T follicular helper cell (primary cell): Measurements from ENCODE around the gene PTK6.
A peak's percentile ranks its signal among the peaks of the same experiment; 100 is the strongest.

Experiments
- DNase-seq: peaks from one replicate; pipeline ENCODE4 v3.0.0-alpha.2; 2020; ENCODE audit warnings: low read depth

Gene PTK6

GRCh38 chr20:63508072-63508768, 29.0 kb downstream of the PTK6 start:
- no peak for DNase-seq

- DNase-seq = no peak
Measured at GRCh38 chr20:63507083-63507743, 30.0 kb downstream of the PTK6 start.

GRCh38 chr20:63505723-63506122, 31.5 kb downstream of the PTK6 start:
- no peak for DNase-seq

GRCh38 chr20:63505281-63505680, 31.9 kb downstream of the PTK6 start:
- no peak for DNase-seq

GRCh38 chr20:63504642-63505041, 32.5 kb downstream of the PTK6 start:
- DNase-seq = no peak

GRCh38 chr20:63503524-63503923, 33.7 kb downstream of the PTK6 start:
- DNase-seq = no peak

GRCh38 chr20:63502671-63503172, 34.5 kb downstream of the PTK6 start:
- DNase-seq = no peak

GRCh38 chr20:63501818-63502670, 35.1 kb downstream of the PTK6 start:
- no peak for DNase-seq

GRCh38 chr20:63500902-63501817, 36.0 kb downstream of the PTK6 start:
- DNase-seq = no peak

- no peak for DNase-seq
Measured at GRCh38 chr20:63500151-63500901, 36.9 kb downstream of the PTK6 start.

- no peak for DNase-seq
Measured at GRCh38 chr20:63499338-63499969, 37.7 kb downstream of the PTK6 start.

GRCh38 chr20:63498960-63499337, 38.2 kb downstream of the PTK6 start, which contains the start of gene EEF1A2:
Gene EEF1A2 (minus strand): TSS chr20:63499083. CDS start chr20:63497763, 1,320 bp downstream.
- DNase-seq = peak; percentile 45

- DNase-seq = no peak
Measured at GRCh38 chr20:63497946-63498935, 38.9 kb downstream of the PTK6 start.

GRCh38 chr20:63497138-63497945, 39.8 kb downstream of the PTK6 start:
- no peak for DNase-seq

GRCh38 chr20:63496596-63497120, 40.5 kb downstream of the PTK6 start:
- no peak for DNase-seq

GRCh38 chr20:63495741-63496595, 41.2 kb downstream of the PTK6 start:
- DNase-seq = peak; percentile 69
